H9 (cell line): ENCODE results near the gene TNFAIP8L1. TPM values are rescaled to one million over a fixed set of nuclear protein-coding genes. Genes with fewer than 3 reads are reported as not detected.
A peak's percentile ranks its signal among the peaks of the same experiment; 100 is the strongest.

ENCODE experiments used
- DNase-seq: peaks from one replicate; pipeline ENCODE4 v3.0.0-alpha.2; 2017
- H2AFZ ChIP-seq: one replicate; pipeline ENCODE4 v1.6.1; 2013; ENCODE audit warnings: mild to moderate bottlenecking, low read length, control low read depth, moderate library complexity
- H2AK5ac ChIP-seq: 2 replicates; pipeline ENCODE4 v1.6.1; 2013; ENCODE audit warnings: low read length, control low read depth, mixed read lengths; ENCODE audit not compliant: insufficient read length
- H2BK120ac ChIP-seq: one replicate; pipeline ENCODE4 v1.6.1; 2013; ENCODE audit warnings: low read depth, mild to moderate bottlenecking, low read length, control low read depth, inconsistent platforms; ENCODE audit not compliant: poor library complexity, severe bottlenecking
- H2BK12ac ChIP-seq: 2 replicates; pipeline ENCODE4 v1.6.1; 2013; ENCODE audit warnings: low read length, control low read depth, mixed read lengths, low read depth; ENCODE audit not compliant: insufficient read length
- H2BK15ac ChIP-seq: 2 replicates; pipeline ENCODE4 v1.6.1; 2013; ENCODE audit warnings: low read depth, low read length, control low read depth
- H2BK20ac ChIP-seq: one replicate; pipeline ENCODE4 v1.6.1; 2013; ENCODE audit warnings: low read depth, mild to moderate bottlenecking, low read length, control low read depth, inconsistent platforms; ENCODE audit not compliant: poor library complexity, severe bottlenecking
- H2BK5ac ChIP-seq: 2 replicates; pipeline ENCODE4 v1.6.1; 2013; ENCODE audit warnings: low read length, control low read depth, mixed read lengths; ENCODE audit not compliant: insufficient read length
- H3K14ac ChIP-seq: 2 replicates; pipeline ENCODE4 v1.6.1; 2013; ENCODE audit warnings: low read length, control low read depth; ENCODE audit not compliant: insufficient read depth
- H3K18ac ChIP-seq: 2 replicates; pipeline ENCODE4 v1.6.1; 2013; ENCODE audit warnings: low read depth, mild to moderate bottlenecking, mixed read lengths, low read length, control low read depth; ENCODE audit not compliant: insufficient read length
- H3K23ac ChIP-seq: 2 replicates; pipeline ENCODE4 v1.6.1; 2013; ENCODE audit warnings: low read length, control low read depth, mixed read lengths, low read depth; ENCODE audit not compliant: insufficient read length
- H3K23me2 ChIP-seq: 2 replicates; pipeline ENCODE4 v1.6.1; 2013; ENCODE audit warnings: low read depth, mild to moderate bottlenecking, mixed read lengths, low read length, control low read depth; ENCODE audit not compliant: insufficient read length, poor library complexity, severe bottlenecking
- H3K27ac ChIP-seq: 2 replicates; pipeline ENCODE4 v1.5.1; 2013; ENCODE audit warnings: low read length, control low read depth, mixed read lengths, low read depth; ENCODE audit not compliant: insufficient read length
- H3K27me3 ChIP-seq: 2 replicates; pipeline ENCODE4 v1.6.1; 2013; ENCODE audit warnings: low read length, control low read depth, inconsistent platforms; ENCODE audit not compliant: insufficient read depth
- H3K4ac ChIP-seq: 2 replicates; pipeline ENCODE4 v1.6.1; 2013; ENCODE audit warnings: low read depth, mild to moderate bottlenecking, control low read depth, inconsistent platforms, low read length, moderate library complexity
- H3K4me1 ChIP-seq: 2 replicates; pipeline ENCODE4 v1.6.1; 2013; ENCODE audit warnings: low read length, control low read depth, inconsistent platforms; ENCODE audit not compliant: insufficient read depth
- H3K4me2 ChIP-seq: 2 replicates; pipeline ENCODE4 v1.6.1; 2013; ENCODE audit warnings: low read length, control low read depth, mixed read lengths; ENCODE audit not compliant: insufficient read length, insufficient read depth
- H3K56ac ChIP-seq: 2 replicates; pipeline ENCODE4 v1.6.1; 2013; ENCODE audit warnings: low read depth, mild to moderate bottlenecking, mixed read lengths, low read length, control low read depth; ENCODE audit not compliant: insufficient read length
- H3K79me1 ChIP-seq: 2 replicates; pipeline ENCODE4 v1.6.1; 2013; ENCODE audit warnings: low read depth, mild to moderate bottlenecking, moderate library complexity, low read length, control low read depth, inconsistent platforms; ENCODE audit not compliant: insufficient read depth, poor library complexity, severe bottlenecking
- H3K79me2 ChIP-seq: 2 replicates; pipeline ENCODE4 v1.6.1; 2013; ENCODE audit warnings: low read length, control low read depth, inconsistent platforms; ENCODE audit not compliant: insufficient read depth
- H3K9ac ChIP-seq: 2 replicates; pipeline ENCODE4 v1.6.1; 2013; ENCODE audit warnings: low read length, control low read depth, mixed read lengths; ENCODE audit not compliant: insufficient read length; ENCODE audit errors: extremely low read depth
- H3K9me3 ChIP-seq: one replicate; pipeline ENCODE4 v1.6.1; 2013; ENCODE audit warnings: low read depth, low read length, inconsistent platforms; ENCODE audit not compliant: control insufficient read depth
- H3T11ph ChIP-seq: one replicate; pipeline ENCODE4 v1.6.1; 2013; ENCODE audit warnings: mild to moderate bottlenecking, low read length, control low read depth, inconsistent platforms
- H4K20me1 ChIP-seq: one replicate; pipeline ENCODE4 v1.6.1; 2013; ENCODE audit not compliant: control insufficient read depth, insufficient read length, insufficient read depth
- H4K5ac ChIP-seq: 2 replicates; pipeline ENCODE4 v1.6.1; 2013; ENCODE audit warnings: low read depth, mild to moderate bottlenecking, mixed read lengths, low read length, control low read depth; ENCODE audit not compliant: insufficient read length
- H4K8ac ChIP-seq: replicated peaks from 2 replicates; pipeline ENCODE4 v1.6.1; 2013; ENCODE audit warnings: low read length, control low read depth, mixed read lengths, low read depth; ENCODE audit not compliant: insufficient read length
- H4K91ac ChIP-seq: 2 replicates; pipeline ENCODE4 v1.6.1; 2013; ENCODE audit warnings: low read depth, mild to moderate bottlenecking, moderate library complexity, mixed read lengths, low read length, control low read depth; ENCODE audit not compliant: insufficient read length
- H3K27ac Mint-ChIP-seq, 3 experiments: 2 replicates in 2 of 3; 3 replicates in 1 of 3; pipeline ENCODE4 v1.8.0; 2020 to 2021; ENCODE audit warnings: mixed read lengths in 3 of 3, mild to moderate bottlenecking in 1 of 3, moderate library complexity in 1 of 3
- H3K27me3 Mint-ChIP-seq: 2 replicates; pipeline ENCODE4 v1.8.0; 2021; ENCODE audit warnings: low read depth, mild to moderate bottlenecking, moderate library complexity, mixed read lengths
- H3K36me3 Mint-ChIP-seq, 3 experiments: 2 replicates in 2 of 3; 3 replicates in 1 of 3; pipeline ENCODE4 v1.8.0; 2020 to 2021; ENCODE audit warnings: low read depth in 3 of 3, mixed read lengths in 3 of 3; ENCODE audit not compliant: insufficient read depth in 1 of 3
- H3K4me1 Mint-ChIP-seq, 2 experiments: 2 replicates each; pipeline ENCODE4 v1.8.0; 2020; ENCODE audit warnings: mixed read lengths in 2 of 2
- H3K4me3 Mint-ChIP-seq, 2 experiments: 2 replicates in 1 of 2; 3 replicates in 1 of 2; pipeline ENCODE4 v1.8.0; 2020 to 2021; ENCODE audit warnings: mild to moderate bottlenecking in 2 of 2, mixed read lengths in 2 of 2, moderate library complexity in 1 of 2
- H3K9me3 Mint-ChIP-seq, 2 experiments: 2 replicates in 1 of 2; 3 replicates in 1 of 2; pipeline ENCODE4 v1.8.0; 2020; ENCODE audit warnings: mild to moderate bottlenecking in 2 of 2, mixed read lengths in 2 of 2, moderate library complexity in 1 of 2
- CTCF ChIP-seq: fragments of 200-600 bp; sonication (generic); conservative IDR thresholded peaks from 3 replicates; pipeline ENCODE4 v1.8.0; 2021; ENCODE audit warnings: antibody characterized with exemption, mild to moderate bottlenecking
- WGBS: extraction: QIAGEN DNeasy Blood & Tissue Kit; methylation state at CpG from one replicate; pipeline ENCODE4 v1.1.7; 2013; ENCODE audit warnings: missing lambda C conversion rate, low lambda C conversion rate, mixed read lengths; ENCODE audit not compliant: insufficient read length; ENCODE audit errors: extremely low coverage; 5-methylcytosine and 5-hydroxymethylcytosine counted together
- total RNA-seq: library from RNA; stranded (reverse); gene quantifications from 2 replicates; pipeline ENCODE4 v1.2.1, GENCODE V29; 2021

Gene TNFAIP8L1
- total RNA-seq, 1 experiment from 2014 or later = 4.2 TPM

- no peak for DNase-seq
- Mint-ChIP-seq H3K9me3 (peaks cover 0 to 3% of the 10 kb centered on the region in 2 experiments; a peak in 2 of 5 replicates), H3K4me1 (peaks cover 10 to 17% of the 10 kb centered on the region in 2 experiments), H3K4me3 (peak overlapping the region; percentile 55 to 74), H3K27ac (no peak overlapping the region), H3K27me3 (peaks cover 38% of the 10 kb centered on the region), H3K36me3 (no peaks in the 10 kb centered on the region)
- H3T11ph ChIP-seq = no peak overlapping the region
- H3K27me3 ChIP-seq = no peaks in the 10 kb centered on the region
- H3K4me1 ChIP-seq = no peaks in the 10 kb centered on the region
- no peak overlapping the region for H2BK20ac ChIP-seq
- H3K9me3 ChIP-seq = no peaks in the 10 kb centered on the region
- no peak overlapping the region for H4K91ac ChIP-seq
- H3K79me2 ChIP-seq = no peaks in the 10 kb centered on the region
- H3K9ac ChIP-seq = no peak overlapping the region
- no peak overlapping the region for H2AFZ ChIP-seq
- no peak overlapping the region for H2BK12ac ChIP-seq
- no peak overlapping the region for H3K23ac ChIP-seq
- no peak overlapping the region for H4K8ac ChIP-seq
- H4K5ac ChIP-seq = no peak overlapping the region
- no peak overlapping the region for H2BK120ac ChIP-seq
- no peak overlapping the region for H3K27ac ChIP-seq
- no peak overlapping the region for H3K14ac ChIP-seq
- no peak overlapping the region for H2BK5ac ChIP-seq
- peak overlapping the region; percentile 34 for H3K4me2 ChIP-seq
- no peak overlapping the region for H3K18ac ChIP-seq
- no peak overlapping the region for H3K4ac ChIP-seq
- no peak overlapping the region for H3K56ac ChIP-seq
- TF ChIP-seq CTCF = no peak
- peaks cover 13% of the 10 kb centered on the region for H3K23me2 ChIP-seq
- WGBS = no CpG with 5 or more reads among the region's 13 CpGs
- H2BK15ac ChIP-seq = no peak overlapping the region
- no peaks in the 10 kb centered on the region for H4K20me1 ChIP-seq
- H2AK5ac ChIP-seq = no peak overlapping the region
- H3K79me1 ChIP-seq = no peaks in the 10 kb centered on the region
Measured at GRCh38 chr19:4635754-4636116, 3.6 kb upstream of the TNFAIP8L1 start.
